Endothelial cell of hepatic sinusoid (primary cell): ENCODE measurements around the gene ATG10.

ENCODE experiments used
- in situ Hi-C: cut with HindIII; loops from 2 replicates; pipeline ENCODE4 v1.10.0; 2017; ENCODE audit warnings: low sequenced_read_pairs

ATG10 gene

GRCh38 chr5:82160948-82161347, 189.1 kb downstream of the ATG10 start:
- in situ Hi-C loops = loop anchor here (25.0 kb wide), 1 partner anchor 649 kb away; no protein-coding TSS in a partner anchor

- in situ Hi-C loops = loop anchor here (25.0 kb wide), 1 partner anchor 650 kb away; no protein-coding TSS in a partner anchor
Measured at GRCh38 chr5:82162573-82162972, 190.8 kb downstream of the ATG10 start.

GRCh38 chr5:82163452-82164175, 191.8 kb downstream of the ATG10 start:
- in situ Hi-C loops = loop anchor here (25.0 kb wide), 1 partner anchor 651 kb away; no protein-coding TSS in a partner anchor

DNA sequence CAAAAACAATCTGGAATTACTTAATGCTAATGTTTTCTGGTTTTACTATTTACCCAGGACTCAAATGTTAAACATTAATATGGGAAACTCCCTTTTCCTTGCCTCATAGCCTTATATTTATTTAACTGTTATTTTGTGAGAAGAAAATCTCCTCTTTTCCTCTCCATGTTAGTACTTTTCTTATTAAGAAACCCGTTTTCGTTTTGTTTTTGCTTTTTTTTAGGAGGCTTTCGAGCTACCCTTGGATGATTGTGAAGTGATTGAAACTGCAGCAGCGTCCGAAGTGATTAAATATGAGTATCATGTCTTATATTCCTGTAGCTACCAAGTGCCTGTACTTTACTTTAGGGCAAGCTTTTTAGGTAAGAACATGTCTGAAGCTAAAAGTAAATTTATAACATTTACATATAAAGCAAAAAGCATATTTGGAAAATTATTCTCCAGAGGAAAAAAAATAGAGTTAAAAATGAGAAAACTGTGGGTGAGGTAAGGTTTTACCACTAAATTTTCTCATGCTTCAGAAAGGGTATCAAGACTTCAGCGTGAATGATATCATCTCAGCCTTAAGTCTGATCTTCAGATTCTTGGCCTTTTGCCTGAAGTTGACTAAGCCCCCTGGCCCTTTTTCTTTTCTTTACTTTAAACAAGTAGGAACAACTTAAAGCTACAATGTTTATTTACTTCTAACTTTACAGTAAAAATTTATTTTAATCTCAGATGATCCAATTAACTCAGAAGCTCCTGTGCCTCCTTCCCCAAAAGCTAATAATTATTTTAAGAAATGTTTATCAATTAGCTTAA, 192.6 kb downstream of the ATG10 start:
- in situ Hi-C loops = loop anchor here (25.0 kb wide), 1 partner anchor 652 kb away; no protein-coding TSS in a partner anchor

DNA sequence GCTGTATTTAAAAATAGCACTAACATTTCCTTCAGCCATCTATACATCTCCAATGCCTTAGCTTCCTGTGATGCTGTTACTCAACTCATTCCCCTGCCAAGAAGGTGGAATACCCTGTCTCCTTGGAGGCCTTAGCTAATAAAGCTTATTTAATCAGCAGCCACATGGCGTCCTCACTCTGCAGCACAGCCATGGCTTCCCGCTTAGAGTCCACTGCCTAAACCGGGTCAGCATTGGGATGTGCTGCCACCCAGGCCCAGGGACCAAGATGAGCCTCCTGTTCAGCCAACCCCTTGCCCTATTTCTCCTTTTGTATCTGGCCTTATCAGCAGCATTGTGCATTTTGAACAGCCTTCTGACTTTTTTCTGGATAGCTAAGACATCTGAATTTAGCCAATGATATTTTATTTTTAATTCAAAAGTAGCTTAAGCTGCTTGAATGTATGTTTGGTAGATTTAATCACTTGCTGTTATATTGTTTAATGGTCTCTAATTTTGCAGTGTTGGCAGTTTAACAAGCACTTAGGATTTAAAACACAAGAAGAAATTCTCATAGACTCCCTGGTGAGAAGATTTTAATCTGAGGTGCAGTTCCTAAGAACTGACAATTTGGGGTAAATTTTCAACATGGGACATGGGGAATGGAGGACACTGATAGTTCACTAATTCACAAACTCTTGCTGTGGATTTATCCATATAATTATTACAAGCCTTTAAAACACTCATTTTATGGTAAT, 193.3 kb downstream of the ATG10 start:
- in situ Hi-C loops = loop anchor here (25.0 kb wide), 1 partner anchor 653 kb away; no protein-coding TSS in a partner anchor

DNA sequence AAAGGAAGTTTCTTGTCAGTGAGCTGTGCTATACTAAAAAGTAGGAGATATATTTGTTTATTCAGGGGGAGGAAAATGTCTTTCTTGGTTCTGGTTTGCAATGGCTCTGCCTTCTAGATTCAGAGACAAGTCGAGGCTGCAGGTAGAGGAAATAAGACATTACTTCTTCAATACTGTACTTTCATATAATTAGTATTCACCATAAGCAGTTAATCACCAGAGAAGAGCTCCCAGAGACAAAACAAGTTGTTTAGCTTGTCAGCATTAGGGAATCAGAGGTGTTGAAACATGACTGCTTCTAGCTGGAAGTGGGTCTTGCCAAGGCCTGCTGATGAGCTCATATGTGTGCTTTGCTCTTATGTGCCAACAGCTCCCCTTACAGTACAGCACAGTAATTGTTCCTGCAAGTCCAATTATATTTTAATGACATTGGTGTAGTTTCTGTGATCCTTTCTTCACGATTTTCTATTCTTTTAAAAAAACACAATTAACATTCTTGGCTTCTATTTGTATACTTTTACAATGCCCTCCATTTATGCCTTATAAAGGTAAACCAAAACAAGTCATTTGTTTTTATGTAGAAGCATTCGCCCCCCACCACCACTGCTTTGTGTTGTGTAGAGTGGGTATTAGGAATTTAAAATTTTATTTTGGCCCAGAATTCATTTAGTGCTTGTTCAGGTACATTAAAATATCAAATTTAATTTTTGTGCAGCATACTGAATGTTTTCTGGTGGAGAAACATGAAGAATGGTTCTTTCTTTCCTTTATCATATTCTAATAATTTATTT, 194.1 kb downstream of the ATG10 start:
- in situ Hi-C loops = loop anchor here (25.0 kb wide), 1 partner anchor 654 kb away; no protein-coding TSS in a partner anchor

DNA sequence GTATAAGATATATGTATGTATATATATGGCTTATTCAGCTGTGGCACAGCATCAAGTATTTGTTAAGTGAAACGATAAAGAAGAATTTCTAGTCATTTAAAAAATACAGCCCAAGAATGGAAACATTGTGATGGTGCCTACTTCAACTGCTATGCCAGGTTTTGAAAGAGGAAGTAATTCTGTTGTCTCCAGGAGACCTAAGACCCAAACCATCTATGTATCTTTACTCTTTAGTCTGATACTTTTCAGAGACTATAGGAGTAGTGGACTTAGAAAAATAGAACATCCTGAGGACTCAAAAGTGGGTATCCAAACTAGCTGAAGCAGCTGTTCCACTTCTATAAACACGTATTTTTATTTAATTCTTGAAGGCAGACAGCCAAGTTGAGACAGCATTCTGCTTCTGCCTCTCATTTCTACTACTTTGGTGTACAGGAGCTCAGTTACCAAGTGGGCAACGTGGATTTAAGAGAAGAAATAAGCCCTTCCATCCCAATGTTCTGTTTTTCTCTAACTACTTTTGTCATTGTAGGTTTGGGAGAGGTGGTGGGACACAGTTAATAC, 195.6 kb downstream of the ATG10 start:
- in situ Hi-C loops = loop anchor here (25.0 kb wide), 1 partner anchor 655 kb away; no protein-coding TSS in a partner anchor

DNA sequence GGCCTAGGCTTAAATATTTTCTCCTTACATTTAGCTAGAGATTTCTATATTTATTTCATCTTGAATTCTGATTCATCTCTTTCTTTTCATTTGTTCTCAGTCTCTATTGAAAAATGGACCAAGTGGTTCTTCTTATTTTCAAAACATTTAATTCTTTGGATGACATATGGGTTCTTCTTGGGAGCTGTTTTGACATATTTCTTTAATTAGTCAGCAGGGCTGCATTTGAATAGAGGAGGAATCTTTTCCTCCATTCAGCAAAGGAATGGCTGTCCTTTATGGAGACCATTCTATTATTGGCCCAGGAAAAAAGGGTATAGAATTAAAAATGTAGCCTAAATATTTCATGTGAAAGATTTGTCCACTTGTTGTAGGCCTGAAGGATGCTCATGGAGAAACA, 196.5 kb downstream of the ATG10 start:
- in situ Hi-C loops = loop anchor here (25.0 kb wide), 1 partner anchor 656 kb away; no protein-coding TSS in a partner anchor

DNA sequence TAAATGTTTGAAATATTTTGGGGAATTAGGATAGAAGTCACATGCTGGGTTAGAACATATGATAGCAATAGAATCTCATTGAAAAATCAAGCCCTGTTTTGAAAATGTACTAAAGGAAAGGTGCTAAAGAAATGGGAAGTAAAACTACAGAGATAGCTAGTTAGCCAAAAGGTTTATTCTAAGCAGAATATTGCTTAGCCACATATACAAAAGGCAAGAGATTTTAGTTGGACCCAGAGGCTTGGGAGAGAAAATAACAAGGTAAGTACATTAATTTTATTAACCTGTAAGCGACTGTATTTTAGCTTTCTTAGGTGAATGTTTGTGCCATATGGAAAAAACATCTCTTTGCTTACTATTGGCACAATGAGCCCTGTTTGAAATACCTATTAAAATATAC, 198.1 kb downstream of the ATG10 start:
- in situ Hi-C loops = loop anchor here (25.0 kb wide), 1 partner anchor 658 kb away; no protein-coding TSS in a partner anchor

GRCh38 chr5:82174128-82174918, 202.5 kb downstream of the ATG10 start:
- in situ Hi-C loops = loop anchor here (25.0 kb wide), 1 partner anchor 662 kb away; no protein-coding TSS in a partner anchor

- in situ Hi-C loops = loop anchor here (25.0 kb wide), 1 partner anchor 663 kb away; no protein-coding TSS in a partner anchor
Measured at GRCh38 chr5:82174919-82175219, 203.0 kb downstream of the ATG10 start.

GRCh38 chr5:82176115-82176814, 204.4 kb downstream of the ATG10 start:
- in situ Hi-C loops = no loop called here

GRCh38 chr5:82178378-82178777, 206.6 kb downstream of the ATG10 start:
- in situ Hi-C loops = no loop called here

GRCh38 chr5:82182662-82183061, 210.8 kb downstream of the ATG10 start:
- in situ Hi-C loops = no loop called here

DNA sequence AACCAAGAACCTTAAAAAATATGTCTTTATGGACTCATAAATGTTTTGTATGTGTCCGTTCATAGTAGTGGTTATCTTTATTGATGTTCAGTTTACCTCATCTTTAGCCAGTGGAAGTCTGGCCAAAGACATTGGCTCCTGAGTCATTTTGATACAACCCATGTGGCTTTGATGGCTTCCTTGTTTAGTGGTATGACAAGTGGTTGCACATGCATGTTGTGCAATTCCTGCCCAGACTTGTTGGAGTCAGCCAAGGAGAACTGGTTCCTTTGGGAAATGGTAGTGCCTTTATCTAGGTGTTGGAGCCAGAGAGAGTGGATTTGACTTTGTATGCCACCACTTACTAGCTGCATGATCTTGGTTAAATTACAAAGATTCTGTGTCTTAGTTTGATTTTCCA, 212.0 kb downstream of the ATG10 start:
- in situ Hi-C loops = no loop called here

GRCh38 chr5:82185851-82186250, 214.0 kb downstream of the ATG10 start:
- in situ Hi-C loops = no loop called here

- in situ Hi-C loops = no loop called here
Measured at GRCh38 chr5:82197550-82197949, 225.7 kb downstream of the ATG10 start.

- in situ Hi-C loops = no loop called here
Measured at GRCh38 chr5:82204567-82204966, 232.7 kb downstream of the ATG10 start.
